ENCODE results near the gene DMAP1. TPM values are rescaled to one million over a fixed set of nuclear protein-coding genes. Genes with fewer than 3 reads are reported as not detected.

The DMAP1 gene
- total RNA-seq, 1 donor from 2014 or later = 52.4 TPM

Other genes with a start within 250 kb of the DMAP1 start
- gene DPH2, start 243.5 kb upstream of the DMAP1 start, total RNA-seq = 40.4 and 41.2 TPM in 2 replicates
- gene ATP6V0B, start 238.5 kb upstream of the DMAP1 start, total RNA-seq = 160 and 163 TPM in 2 replicates
- gene B4GALT2, start 234.3 kb upstream of the DMAP1 start, total RNA-seq = 14.9 and 16.1 TPM in 2 replicates
- gene CCDC24, start 221.9 kb upstream of the DMAP1 start, total RNA-seq = 1.8 and 1.9 TPM in 2 replicates
- 4.0 and 4.9 TPM in 2 replicates for gene SLC6A9, start 182.0 kb upstream of the DMAP1 start, total RNA-seq
- gene KLF17, start 94.7 kb upstream of the DMAP1 start, total RNA-seq = not detected in 2 replicates
- gene KLF18, start 71.8 kb upstream of the DMAP1 start, total RNA-seq = not detected in 2 replicates
- 30.9 and 32.9 TPM in 2 replicates for gene ERI3, start 141.8 kb downstream of the DMAP1 start, total RNA-seq
- gene RNF220, start 191.8 kb downstream of the DMAP1 start, total RNA-seq = 84.0 and 86.6 TPM in 2 replicates

Data from T-helper 1 cell treated with Interleukin-12 subunit alpha and Interleukin-12 subunit beta and Interleukin-4 antibody, amounts not matched to agents 30 ng/mL and 1 ng/mL, for 36 hours (primary cell).